Activated CD4-positive, CD25-positive, alpha-beta regulatory T cell treated with anti-CD3 and anti-CD28 coated beads, Interleukin-2, amount 50 U/mL, for 72 hours (primary cell): Measurements from ENCODE around the gene B3GNT3.

ENCODE experiments used
- DNase-seq: peaks from one replicate; pipeline ENCODE4 v3.0.0; 2021

The B3GNT3 gene

GRCh38 chr19:17861542-17862402 lies 66.8 kb downstream of the B3GNT3 start:
- no peak for DNase-seq

GRCh38 chr19:17862711-17863519 lies 68.0 kb downstream of the B3GNT3 start:
- no peak for DNase-seq
